Measurements from ENCODE around the gene KLF17.

Gene KLF17

GRCh38 chr1:44118682-44119081 lies at the start of gene KLF17:
Gene KLF17, plus strand, starts transcription at chr1:44118821. Its CDS starts 87 bp downstream, at chr1:44118908.
- no peak for DNase-seq

- DNase-seq = no peak
Observed at GRCh38 chr1:44071461-44071860, 47.2 kb upstream of the KLF17 start.

GRCh38 chr1:44072204-44072603 lies 46.4 kb upstream of the KLF17 start:
- peak in 1 of 2 experiments; percentile 5 for DNase-seq

- no peak for DNase-seq
Observed at GRCh38 chr1:44072821-44073220, 45.8 kb upstream of the KLF17 start.

GRCh38 chr1:44073528-44073927 lies 45.1 kb upstream of the KLF17 start:
- no peak for DNase-seq

- DNase-seq = no peak
Observed at GRCh38 chr1:44074415-44074814, 44.2 kb upstream of the KLF17 start.

GRCh38 chr1:44076066-44076465 lies 42.6 kb upstream of the KLF17 start:
- no peak for DNase-seq

- no peak for DNase-seq
Observed at GRCh38 chr1:44077421-44077820, 41.2 kb upstream of the KLF17 start.

GRCh38 chr1:44078104-44078503 lies 40.5 kb upstream of the KLF17 start:
- no peak for DNase-seq

GRCh38 chr1:44079566-44079965 lies 39.1 kb upstream of the KLF17 start:
- DNase-seq = no peak

GRCh38 chr1:44084998-44085675 lies 33.5 kb upstream of the KLF17 start:
- no peak for DNase-seq

- DNase-seq = peak; percentile 53 to 64
Observed at GRCh38 chr1:44086692-44087474, 31.7 kb upstream of the KLF17 start.

- no peak for DNase-seq
Observed at GRCh38 chr1:44089371-44090048, 29.1 kb upstream of the KLF17 start.

GRCh38 chr1:44090429-44091252 lies 28.0 kb upstream of the KLF17 start:
- no peak for DNase-seq

- DNase-seq = no peak
Observed at GRCh38 chr1:44094047-44094446, 24.6 kb upstream of the KLF17 start.

GRCh38 chr1:44100183-44100868 lies 18.3 kb upstream of the KLF17 start:
- no peak for DNase-seq

GRCh38 chr1:44101328-44101727 lies 17.3 kb upstream of the KLF17 start:
- no peak for DNase-seq

- DNase-seq = no peak
Observed at GRCh38 chr1:44103270-44104131, 15.1 kb upstream of the KLF17 start.

- DNase-seq = no peak
Observed at GRCh38 chr1:44105810-44106209, 12.8 kb upstream of the KLF17 start.

- no peak for DNase-seq
Observed at GRCh38 chr1:44108241-44108640, 10.4 kb upstream of the KLF17 start.

- DNase-seq = no peak
Observed at GRCh38 chr1:44108971-44109370, 9.7 kb upstream of the KLF17 start.

Measured in NCI-H524 (cell line).